Kidney (tissue), 14 donors: Measurements from ENCODE around the gene PIP5K1B. TPM values are rescaled to one million over a fixed set of nuclear protein-coding genes. Genes with fewer than 3 reads are reported as not detected.

Experiments used
- DNase-seq, 5 donors: peaks; one replicate each; pipeline ENCODE4 v3.0.0-alpha.2; 2013 to 2020
- FAIRE-seq: peaks from 2 replicates; lab custom pipeline; 2012; peaks lifted over from hg19 to GRCh38; lab: Jason Lieb, UNC
- H3K27ac ChIP-seq, 2 donors: one replicate each; pipeline ENCODE4 v1.7.0; 2013; ENCODE audit warnings: low read depth in 2 of 2, low read length in 2 of 2, inconsistent platforms in 1 of 2
- H3K27me3 ChIP-seq: one replicate; pipeline ENCODE4 v1.7.1; 2013; ENCODE audit warnings: low read length, inconsistent platforms; ENCODE audit not compliant: control insufficient read depth, insufficient read depth
- H3K36me3 ChIP-seq, 3 donors: one replicate each; pipeline versions ENCODE4 v1.7.0 to v1.7.1; 2013; ENCODE audit warnings: low read length in 3 of 3, control low read depth in 1 of 3, inconsistent platforms in 1 of 3; ENCODE audit not compliant: insufficient read depth in 3 of 3, control insufficient read depth in 2 of 3
- H3K4me1 ChIP-seq, 3 donors: one replicate each; pipeline versions ENCODE4 v1.7.0 to v1.7.1; 2013; ENCODE audit warnings: low read length in 3 of 3, inconsistent platforms in 1 of 3, low read depth in 1 of 3; ENCODE audit not compliant: control insufficient read depth in 2 of 3, insufficient read depth in 2 of 3
- H3K4me3 ChIP-seq, 3 donors: one replicate each; pipeline versions ENCODE4 v1.7.0 to v1.8.1; 2013; ENCODE audit warnings: low read length in 3 of 3, control low read depth in 1 of 3, inconsistent platforms in 1 of 3
- H3K9ac ChIP-seq, 3 donors: one replicate each; pipeline versions ENCODE4 v1.7.0 to v1.7.1; 2013; ENCODE audit warnings: low read length in 3 of 3, control low read depth in 1 of 3, inconsistent platforms in 1 of 3
- H3K9me3 ChIP-seq, 3 donors: one replicate each; pipeline versions ENCODE4 v1.7.0 to v1.7.1; 2013; ENCODE audit warnings: low read length in 3 of 3, control low read depth in 1 of 3, inconsistent platforms in 1 of 3; ENCODE audit not compliant: control insufficient read depth in 2 of 3, insufficient read depth in 1 of 3
- CTCF ChIP-seq: IDR thresholded peaks from 3 replicates; pipeline ENCODE4 v1.5.1; 2012; ENCODE audit warnings: mild to moderate bottlenecking, moderate library complexity, borderline replicate concordance; ENCODE audit not compliant: insufficient read depth; ENCODE audit errors: extremely low read depth
- intact Hi-C: fragments of 100-400 bp; cut with DNase I; formaldehyde crosslinking; loops from one replicate; pipeline ENCODE4 v1.11.1; 2022
- polyA plus RNA-seq: library from polyadenylated mRNA; stranded (reverse); fragments of 350-450 nt; fragmentation: Illumina TruSeq; extraction: RNeasy Lipid Tissue Mini Kit (QIAGEN cat#74804); gene quantifications from one replicate; pipeline ENCODE4 v1.2.3, GENCODE V29; 2014; ENCODE audit warnings: low read depth, low replicate concordance; ENCODE audit not compliant: insufficient read depth
- total RNA-seq: library from RNA; stranded (reverse); fragmentation: NEBNext Ultra II Directional; extraction: Animal tissue kit (Norgen Biotek cat#: 25700); gene quantifications from one replicate; pipeline ENCODE4 v1.2.1, GENCODE V29; 2021
- donor health status: control.
- donor health status: control.
- donor health status: control.
- donor health status: control.
- donor health status: control.
- donor health status: DM: yes; HTN: yes; CAD: no.
- donor health status: Normal renal cell carcinoma (clear cell type).

PIP5K1B gene
- total and polyA plus RNA-seq, 2 donors from 2014 or later: 9.4 to 10.1 TPM

GRCh38 chr9:68708513-68708912 lies 3.5 kb downstream of the PIP5K1B start:
- Histone ChIP-seq H3K27ac (no peak overlapping the region), H3K36me3 (no peaks in the 10 kb centered on the region), H3K27me3 (peaks cover 6% of the 10 kb centered on the region), H3K9me3 (no peaks in the 10 kb centered on the region), H3K9ac (no peak overlapping the region), H3K4me3 (no peak overlapping the region), H3K4me1 (peaks cover 0 to 8% (median 0%) of the 10 kb centered on the region in 3 donors)
- intact Hi-C loops: no loop called here
- FAIRE-seq: peak; percentile 13
- no peak for DNase-seq
- TF ChIP-seq CTCF: no peak

- intact Hi-C loops: no loop called here
- Histone ChIP-seq H3K4me1 (peaks cover 0 to 5% (median 0%) of the 10 kb centered on the region in 3 donors), H3K27me3 (peaks cover 4% of the 10 kb centered on the region), H3K9me3 (no peaks in the 10 kb centered on the region), H3K4me3 (no peak overlapping the region), H3K36me3 (no peaks in the 10 kb centered on the region), H3K27ac (no peak overlapping the region), H3K9ac (no peak overlapping the region)
- no peak for TF ChIP-seq CTCF
- DNase-seq (no peak), FAIRE-seq (no peak)
Measured at GRCh38 chr9:68709291-68710110, 4.5 kb downstream of the PIP5K1B start.

DNA sequence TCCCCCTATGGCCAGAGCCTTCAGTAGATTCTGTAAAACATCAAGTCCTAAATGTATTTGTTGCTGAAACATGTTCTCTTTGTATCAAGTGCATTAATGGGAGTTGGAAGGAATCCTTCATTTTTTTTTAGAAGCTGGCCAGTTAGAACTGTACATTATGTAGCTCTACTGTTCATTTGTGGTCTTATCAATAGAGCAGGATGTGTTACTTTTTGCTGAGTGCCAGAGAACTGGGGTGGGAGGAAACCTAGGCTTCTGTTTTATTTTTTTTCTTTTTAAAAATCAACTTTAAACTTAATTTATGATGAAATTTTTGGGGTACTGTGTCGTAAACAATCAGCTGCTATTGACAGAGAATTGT lies 5.1 kb downstream of the PIP5K1B start:
- TF ChIP-seq CTCF: no peak
- Histone ChIP-seq H3K27ac (no peak overlapping the region), H3K9me3 (no peaks in the 10 kb centered on the region), H3K4me3 (no peak overlapping the region), H3K9ac (no peak overlapping the region), H3K4me1 (peaks cover 0 to 2% (median 0%) of the 10 kb centered on the region in 3 donors), H3K36me3 (no peaks in the 10 kb centered on the region), H3K27me3 (peaks cover 4% of the 10 kb centered on the region)
- intact Hi-C loops: no loop called here
- no peak for DNase-seq
- no peak for FAIRE-seq

GRCh38 chr9:68711281-68711680 lies 6.2 kb downstream of the PIP5K1B start:
- intact Hi-C loops: no loop called here
- Histone ChIP-seq H3K4me3 (no peak overlapping the region), H3K36me3 (no peaks in the 10 kb centered on the region), H3K27me3 (peaks cover 4% of the 10 kb centered on the region), H3K4me1 (no peaks in the 10 kb centered on the region), H3K9ac (no peak overlapping the region), H3K27ac (no peak overlapping the region), H3K9me3 (no peaks in the 10 kb centered on the region)
- no peak for TF ChIP-seq CTCF
- FAIRE-seq (peak; percentile 49), DNase-seq (no peak)
